NCI-H1694 (cell line): ENCODE results near the gene IAH1.
"Not testable (repeated sequence)": the region's sequence is repeated elsewhere in the genome, so short reads cannot be mapped to it uniquely, and the experiment has no call there.

Source experiments
- DNase-seq: peaks from one replicate; lab custom pipeline; 2025; lab: John Stamatoyannopoulos, UW

The IAH1 gene

DNA sequence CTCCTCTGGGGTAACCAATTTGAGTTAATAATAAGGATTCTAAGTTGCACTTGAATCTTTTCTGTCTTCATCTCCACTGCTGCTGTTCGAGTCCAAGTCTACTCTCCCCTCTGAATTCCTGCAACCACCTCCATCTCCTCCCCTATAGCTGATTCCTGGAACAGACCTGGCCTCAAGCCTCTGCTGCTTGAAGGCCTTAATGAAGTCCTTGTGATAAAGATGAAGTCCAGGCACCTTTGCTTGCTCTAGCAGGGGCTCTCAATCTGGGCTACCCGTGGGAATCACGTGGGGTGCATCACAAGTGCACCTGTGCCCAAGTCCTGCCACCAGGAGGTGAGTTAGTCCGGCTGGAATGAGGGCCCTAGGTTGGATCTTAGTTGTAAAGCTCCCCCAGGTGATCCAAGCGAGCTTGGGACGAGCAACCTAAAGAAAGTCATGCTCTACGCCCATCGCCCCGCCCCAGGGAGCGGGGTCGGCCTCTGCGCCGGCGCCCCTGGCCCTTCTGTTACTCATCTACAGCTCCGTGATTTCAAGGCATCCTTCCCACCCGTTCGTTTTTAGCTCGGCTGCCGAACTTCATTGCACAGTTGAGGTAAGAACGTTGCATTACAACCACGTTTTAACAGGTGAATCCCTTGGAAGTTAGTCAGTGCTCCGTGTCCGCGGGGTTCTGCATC is 905 bp upstream of the IAH1 start:
- no peak for DNase-seq

GRCh38 chr2:9473985-9474360 is 378 bp upstream of the IAH1 start:
- no peak for DNase-seq

DNA sequence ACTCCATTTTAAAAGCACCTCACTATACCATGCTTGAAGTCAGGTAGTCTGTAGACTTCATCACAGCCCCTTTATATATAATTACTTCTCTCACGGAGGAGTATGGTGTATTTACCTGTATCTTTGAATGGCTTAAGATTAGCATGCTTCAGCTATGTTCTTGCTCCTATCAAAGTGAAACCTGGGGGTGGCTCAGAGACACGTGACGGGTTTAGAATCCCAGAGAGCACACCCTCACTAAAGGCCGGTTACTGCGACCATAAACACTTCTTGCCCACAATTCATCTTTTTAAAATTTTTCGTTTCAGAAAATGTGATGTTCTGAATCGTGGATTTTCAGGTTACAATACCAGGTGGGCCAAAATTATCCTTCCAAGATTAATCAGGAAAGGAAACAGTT is 3.6 kb downstream of the IAH1 start:
- DNase-seq: no peak

DNA sequence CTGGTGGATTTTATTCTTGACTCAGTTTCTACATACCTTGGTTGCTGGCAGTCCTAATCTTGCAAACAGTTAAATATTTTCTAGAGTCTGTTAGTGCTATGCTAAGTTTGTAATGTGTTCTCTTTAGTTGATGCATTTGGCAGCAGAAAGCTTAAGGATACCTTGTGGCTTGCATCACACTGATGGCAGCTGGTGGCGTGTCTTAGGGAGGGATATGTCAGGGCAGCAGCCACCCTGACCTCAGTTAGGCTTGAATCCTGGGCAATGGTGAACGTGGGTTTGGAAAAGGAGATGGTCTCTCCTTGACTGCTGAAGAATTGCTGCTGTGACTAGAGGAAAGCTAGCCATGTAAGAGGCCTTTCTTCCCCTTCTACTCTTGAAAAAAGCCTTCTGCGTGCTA is 4.2 kb downstream of the IAH1 start:
- no peak for DNase-seq

GRCh38 chr2:9480157-9480556 is 5.8 kb downstream of the IAH1 start:
- no peak for DNase-seq

DNA sequence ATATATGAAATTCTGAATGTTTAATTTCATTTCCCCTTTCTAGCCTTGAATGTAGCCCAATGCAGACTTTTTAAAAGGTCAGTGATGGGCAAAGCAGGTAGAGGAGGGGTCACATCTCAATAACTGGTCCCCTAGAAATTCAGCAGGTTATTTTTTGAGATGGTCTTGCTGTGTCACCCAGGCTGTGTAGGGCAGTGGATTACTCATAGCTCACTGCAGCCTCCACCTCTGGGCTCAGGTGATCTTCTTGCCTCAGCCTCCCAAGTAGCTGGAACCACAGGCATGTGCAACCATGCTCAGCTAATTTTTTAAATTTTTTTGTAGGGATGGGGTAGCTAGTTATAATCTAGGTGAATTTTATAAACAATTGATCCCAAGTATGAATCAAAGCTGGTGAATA is 8.8 kb downstream of the IAH1 start:
- DNase-seq: no peak

- DNase-seq: no peak
These were observed 10.2 kb downstream of the IAH1 start for GRCh38 chr2:9484533-9484932.

- no peak for DNase-seq
These were observed 14.5 kb downstream of the IAH1 start for GRCh38 chr2:9488583-9489547.

DNA sequence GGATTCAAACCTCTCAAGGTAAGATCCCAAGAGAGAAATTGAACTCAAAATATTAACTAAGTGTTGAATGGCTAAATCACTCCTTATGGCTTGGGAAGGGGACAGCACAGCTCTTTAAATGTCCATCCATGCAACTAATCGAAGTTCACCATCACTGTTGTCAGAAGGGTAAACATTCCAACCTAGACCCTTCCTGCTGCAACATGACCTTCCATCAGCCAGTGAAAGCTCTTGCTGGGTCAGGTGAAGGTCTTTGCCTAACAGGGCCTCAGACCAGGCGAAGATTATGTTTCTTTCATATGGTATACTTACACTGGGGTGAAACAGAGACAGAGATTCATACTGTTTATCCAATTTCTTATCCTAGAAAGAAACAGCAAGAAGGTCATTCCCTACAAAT is 16.4 kb downstream of the IAH1 start:
- no peak for DNase-seq

DNA sequence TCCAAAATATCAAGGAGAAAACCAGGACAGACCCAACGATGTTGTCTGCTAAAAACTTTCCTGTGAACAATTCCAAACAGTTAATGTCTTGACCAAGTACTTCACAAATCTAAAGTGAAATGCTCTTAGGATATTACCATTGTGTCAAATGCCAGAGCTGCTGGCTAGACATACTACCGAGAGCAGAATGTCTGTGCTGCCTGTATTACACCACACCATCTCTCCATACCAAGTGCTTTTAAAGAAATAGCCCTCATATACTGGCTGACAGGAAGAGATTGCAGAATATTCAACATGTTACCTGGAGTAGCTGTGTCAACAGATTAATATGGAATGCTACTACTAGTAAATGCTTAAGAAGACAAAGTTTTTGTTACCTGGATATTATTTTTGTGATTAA is 18.6 kb downstream of the IAH1 start:
- DNase-seq: no peak

DNA sequence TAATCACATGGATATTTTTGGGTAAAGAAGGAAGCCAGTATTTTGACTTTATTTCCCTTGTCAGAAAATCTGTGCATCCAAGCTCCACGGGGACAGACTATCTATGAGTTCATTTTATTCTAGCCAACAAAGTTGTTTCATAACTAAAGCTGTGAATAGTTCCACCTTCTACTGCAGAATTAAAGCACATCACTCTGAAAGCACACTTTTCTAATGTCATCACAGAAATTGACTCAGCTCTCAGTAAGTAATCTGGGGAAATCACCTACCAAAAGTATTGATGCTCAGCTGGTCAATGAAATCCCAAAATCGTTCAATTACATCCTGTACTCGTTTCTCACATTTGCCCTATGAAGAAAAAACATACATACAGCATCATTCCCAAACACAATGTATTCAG is 19.1 kb downstream of the IAH1 start:
- no peak for DNase-seq

GRCh38 chr2:9494081-9494480 is 19.7 kb downstream of the IAH1 start:
- no peak for DNase-seq

DNA sequence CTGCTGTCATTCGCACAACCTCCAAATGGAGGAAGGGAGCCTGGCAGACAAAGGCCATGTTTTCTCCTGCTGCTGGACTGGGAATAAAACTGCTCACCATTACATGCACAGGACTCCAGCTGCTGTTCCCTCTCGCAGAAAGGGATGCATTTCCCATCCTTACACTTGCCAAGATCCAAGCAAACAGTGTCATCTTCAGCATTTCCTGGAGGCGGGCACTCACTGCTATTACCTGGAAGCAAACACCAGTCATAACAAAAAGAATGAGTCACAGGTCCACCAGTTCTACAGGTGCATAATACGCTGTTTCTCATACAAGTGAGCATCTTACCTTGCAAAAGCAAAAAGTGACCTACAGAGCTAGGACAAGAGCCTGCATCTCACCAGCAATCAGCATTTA is 22.7 kb downstream of the IAH1 start:
- DNase-seq: no peak

DNA sequence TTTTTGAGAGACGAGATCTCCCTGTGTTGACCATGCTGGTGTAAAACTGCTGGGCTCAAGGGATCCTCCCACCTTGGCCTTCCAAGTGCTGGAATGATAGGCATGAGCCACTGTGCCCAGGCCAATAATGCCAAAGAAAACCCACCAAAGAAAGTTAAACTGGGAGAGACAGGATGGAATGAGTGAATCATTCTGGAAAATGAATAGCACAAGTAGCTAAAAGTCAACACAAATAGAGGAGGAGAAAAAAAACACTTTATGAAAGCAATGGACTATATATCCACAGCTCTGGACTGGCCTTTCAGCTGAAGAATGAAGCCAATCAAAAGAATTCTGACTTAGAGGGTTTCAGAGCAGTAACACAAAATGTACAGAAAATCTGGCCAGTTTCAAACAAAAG is 23.9 kb downstream of the IAH1 start:
- no peak for DNase-seq

GRCh38 chr2:9508931-9509330 is 34.6 kb downstream of the IAH1 start:
- DNase-seq: no peak

- not testable (repeated sequence) for DNase-seq
These were observed 39.6 kb downstream of the IAH1 start for GRCh38 chr2:9513946-9514345.

- no peak for DNase-seq
These were observed 42.9 kb downstream of the IAH1 start for GRCh38 chr2:9517118-9517782.

DNA sequence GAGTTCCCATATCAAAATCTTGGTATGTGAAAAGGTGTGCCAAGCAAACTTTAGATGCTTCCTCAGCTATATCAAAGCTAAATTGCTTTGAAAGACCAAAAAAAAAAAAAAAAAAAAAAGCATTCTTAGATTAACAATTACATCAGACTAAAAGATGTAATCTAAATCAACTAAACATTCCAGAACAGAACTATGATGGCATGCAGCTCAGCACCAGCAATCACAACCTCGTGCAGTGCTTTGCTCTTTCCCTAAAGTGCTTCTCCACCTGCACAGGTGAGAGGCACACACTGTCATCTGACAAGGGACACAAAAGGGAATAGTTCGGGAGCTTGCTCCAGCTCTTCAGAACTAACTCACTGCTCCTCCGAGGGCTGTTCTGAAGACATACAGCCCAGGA is 43.8 kb downstream of the IAH1 start:
- no peak for DNase-seq

DNA sequence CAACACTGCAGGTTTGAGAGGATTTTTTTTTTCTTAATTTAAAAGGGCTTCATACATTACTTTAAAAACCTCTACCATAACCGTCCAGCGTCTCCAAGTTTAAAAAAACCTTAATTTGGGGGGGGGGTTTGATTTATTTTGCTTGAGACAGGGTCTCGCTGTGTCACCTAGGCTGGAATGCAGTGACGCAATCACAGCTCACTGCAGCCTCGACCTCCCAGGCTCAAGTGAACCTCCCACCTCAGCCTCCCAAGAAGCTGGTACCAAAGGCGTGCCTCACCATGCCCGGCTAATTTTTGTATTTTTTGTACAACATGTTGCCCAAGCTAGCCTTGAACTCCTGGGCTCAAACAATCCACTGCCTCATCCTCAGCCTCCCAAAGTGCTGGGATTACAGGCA is 44.4 kb downstream of the IAH1 start:
- DNase-seq: no peak

- no peak for DNase-seq
These were observed 44.9 kb downstream of the IAH1 start for GRCh38 chr2:9519250-9519649.

GRCh38 chr2:9524291-9524690 is 49.9 kb downstream of the IAH1 start:
- no peak for DNase-seq

- no peak for DNase-seq
These were observed 50.9 kb downstream of the IAH1 start for GRCh38 chr2:9525266-9525665.
